Nucleus accumbens (tissue), 56 donors: ENCODE data around the gene PPP1R3G.
"Not testable (repeated sequence)": the region's sequence is repeated elsewhere in the genome, so short reads cannot be mapped to it uniquely, and the experiment has no call there.

Experiments
- DNase-seq, 56 donors: peaks; one replicate each; lab custom pipeline; 2025; lab: John Stamatoyannopoulos, UW

PPP1R3G gene

DNA sequence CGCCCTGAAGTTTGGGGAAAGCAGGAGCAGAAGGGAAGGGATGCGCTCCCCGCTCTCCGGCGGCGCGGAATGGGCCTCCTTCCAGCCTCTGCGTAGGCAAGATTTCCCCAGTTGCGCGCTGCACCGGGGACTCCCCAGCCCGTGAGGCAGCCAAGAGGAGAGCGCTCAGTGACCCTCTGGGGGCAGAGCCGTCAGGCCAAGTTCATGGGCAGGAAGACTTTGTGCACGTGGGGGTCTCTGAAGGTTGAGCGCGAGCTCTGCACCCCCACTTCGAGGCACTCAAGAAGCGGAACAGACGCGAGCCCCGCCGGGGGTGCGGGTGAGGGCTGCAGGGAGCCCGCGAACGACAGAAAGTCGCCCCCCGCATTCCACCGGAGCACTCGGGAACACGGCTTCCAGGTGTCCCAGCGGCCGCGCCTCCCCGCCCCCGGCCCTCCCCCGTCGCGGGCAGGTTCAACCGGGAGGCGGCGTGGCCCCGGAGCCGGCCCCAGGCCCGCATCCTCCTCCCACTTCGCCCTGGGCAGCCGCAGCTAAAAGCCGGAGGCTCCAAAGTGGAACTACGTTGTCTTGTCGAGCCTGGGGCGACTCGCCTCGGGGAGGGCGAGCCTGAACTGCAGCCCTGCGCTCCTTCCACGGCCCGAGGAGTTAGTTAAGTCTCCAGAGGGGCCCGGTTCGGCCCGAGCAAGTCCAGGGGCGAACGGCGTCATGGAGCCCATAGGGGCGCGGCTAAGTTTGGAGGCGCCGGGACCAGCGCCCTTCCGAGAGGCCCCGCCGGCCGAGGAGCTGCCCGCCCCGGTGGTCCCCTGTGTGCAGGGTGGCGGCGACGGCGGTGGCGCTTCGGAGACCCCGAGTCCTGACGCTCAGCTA, at the start of gene PPP1R3G:
TSS of gene PPP1R3G (plus strand) at position 561 of the 867 bp plus-strand sequence. CDS start at position 706, 145 bp downstream.
- peak in 11 of 56 donors; percentile 14 to 55 (median 40) for DNase-seq

- no peak for DNase-seq
Observed at GRCh38 chr6:5036269-5036668, 48.9 kb upstream of the PPP1R3G start.

GRCh38 chr6:5041955-5042354, 43.2 kb upstream of the PPP1R3G start:
- no peak for DNase-seq

GRCh38 chr6:5042436-5042835, 42.7 kb upstream of the PPP1R3G start:
- DNase-seq = no peak

DNA sequence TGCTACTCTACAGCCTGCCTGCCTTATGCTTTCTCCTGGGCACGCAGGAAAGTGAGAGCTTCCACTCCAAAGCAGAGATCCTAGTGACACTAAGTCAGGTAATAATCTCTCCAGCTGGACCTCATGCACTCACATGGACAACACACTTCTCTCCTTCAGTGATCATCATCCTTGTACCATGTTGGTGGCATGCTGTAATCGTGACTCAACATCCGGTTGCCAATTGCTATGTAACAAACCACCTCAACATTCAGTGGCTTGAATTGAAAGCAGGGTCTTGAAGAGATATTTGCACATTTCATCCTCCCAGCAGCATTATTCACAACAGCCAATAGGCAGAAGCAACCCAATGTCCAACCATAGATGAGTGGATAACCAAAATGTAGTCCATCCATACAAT, 40.3 kb upstream of the PPP1R3G start:
- DNase-seq = no peak

DNA sequence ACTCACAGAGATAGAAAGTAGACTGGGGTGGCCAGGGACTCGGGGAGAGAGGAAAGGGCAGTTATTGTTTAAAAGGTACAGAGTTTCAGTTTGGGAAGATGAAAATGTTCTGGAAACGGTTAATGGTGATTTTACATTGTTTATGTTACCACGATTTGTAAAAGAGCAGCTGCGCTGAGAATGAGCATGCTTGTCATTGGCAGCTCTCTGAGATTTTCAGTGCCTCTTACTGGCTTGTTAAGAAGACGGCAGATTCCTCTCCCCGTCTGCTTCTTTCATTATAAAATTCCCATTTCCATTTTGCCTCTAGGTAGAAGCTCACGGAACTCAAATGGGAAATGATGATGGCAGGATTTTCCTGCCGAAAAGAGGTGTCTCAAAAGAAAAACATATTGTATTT, 39.7 kb upstream of the PPP1R3G start:
- no peak for DNase-seq

DNA sequence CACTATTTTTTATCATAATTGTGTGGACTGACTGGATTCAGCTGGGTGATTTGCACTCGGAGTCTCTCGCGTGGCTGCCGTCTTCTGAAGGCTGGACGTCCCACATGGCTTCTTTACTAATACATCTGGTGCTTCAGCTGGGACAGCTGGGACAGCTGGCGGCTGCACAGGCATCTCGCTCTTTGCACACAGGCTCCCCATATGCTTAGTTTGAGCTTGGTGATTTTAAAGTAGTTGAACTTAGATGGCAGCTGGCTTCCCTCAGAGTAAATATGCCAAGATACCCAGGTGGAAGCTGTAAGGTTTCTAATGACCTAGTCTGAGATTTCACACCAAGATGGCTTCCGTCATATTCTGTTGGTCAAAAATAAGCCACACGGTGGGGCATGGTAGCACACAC, 38.7 kb upstream of the PPP1R3G start:
- DNase-seq = no peak

GRCh38 chr6:5050009-5050408, 35.1 kb upstream of the PPP1R3G start:
- DNase-seq = no peak

DNA sequence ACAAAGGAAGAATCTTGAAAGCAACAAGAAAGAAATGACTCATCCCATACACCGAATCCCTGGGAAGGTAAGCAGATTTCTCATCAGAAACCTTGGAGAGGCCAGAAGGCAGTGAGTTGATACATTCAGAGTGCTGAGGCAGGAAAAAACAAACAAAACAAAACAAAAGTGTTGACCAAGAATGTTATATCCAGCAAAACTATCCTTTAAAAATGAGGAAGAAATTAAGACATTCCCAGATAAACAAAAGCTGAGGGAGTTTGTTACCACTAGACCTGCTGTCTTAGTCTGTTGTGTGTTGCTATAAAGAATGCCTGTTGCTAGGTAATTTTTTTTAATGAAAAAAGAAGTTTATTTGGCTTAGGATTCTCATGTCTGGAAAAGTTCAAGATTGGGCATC, 33.7 kb upstream of the PPP1R3G start:
- DNase-seq = no peak

DNA sequence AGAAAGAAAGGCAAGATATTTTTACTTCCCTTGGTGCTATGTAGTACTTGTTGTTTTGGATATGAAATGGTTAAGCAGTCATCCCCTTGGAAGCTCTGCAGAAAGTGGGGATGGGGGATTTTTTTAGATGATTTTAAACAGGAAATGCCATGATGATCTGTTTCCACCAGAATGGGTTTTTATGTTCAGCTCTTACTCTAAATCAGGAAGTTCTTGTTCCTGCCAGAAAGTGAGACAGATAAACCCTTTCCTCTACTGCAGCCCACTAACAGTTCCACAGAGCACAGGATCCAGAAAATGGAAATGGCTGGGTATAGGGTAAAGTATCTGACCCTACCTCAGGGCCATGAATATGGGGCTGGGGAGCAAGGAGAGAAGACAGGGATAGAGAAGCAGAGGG, 32.1 kb upstream of the PPP1R3G start:
- no peak for DNase-seq

GRCh38 chr6:5053864-5054244, 31.3 kb upstream of the PPP1R3G start:
- DNase-seq = no peak

- no peak for DNase-seq
Observed at GRCh38 chr6:5054245-5054873, 30.8 kb upstream of the PPP1R3G start.

- DNase-seq = no peak
Observed at GRCh38 chr6:5055118-5055517, 30.0 kb upstream of the PPP1R3G start.

DNA sequence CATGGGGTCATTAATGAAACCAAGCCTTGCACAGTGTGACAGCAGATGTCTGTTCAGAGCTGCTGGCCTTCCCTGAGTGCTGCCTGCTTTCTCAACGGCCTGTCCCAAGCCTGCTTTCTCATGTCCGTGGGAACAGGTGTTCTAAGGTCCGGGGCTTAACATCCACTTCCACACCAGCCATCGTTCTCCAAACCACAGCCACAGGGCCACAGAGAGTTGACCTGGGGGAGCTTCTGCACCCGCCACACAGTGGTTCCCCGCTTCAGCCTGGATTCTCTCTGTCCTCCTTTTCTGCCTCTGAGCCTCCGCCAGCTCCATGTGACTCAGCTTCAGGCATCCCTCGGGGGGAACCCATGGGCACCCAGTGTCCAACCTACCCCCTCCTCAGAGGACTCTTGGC, 26.9 kb upstream of the PPP1R3G start:
- no peak for DNase-seq

DNA sequence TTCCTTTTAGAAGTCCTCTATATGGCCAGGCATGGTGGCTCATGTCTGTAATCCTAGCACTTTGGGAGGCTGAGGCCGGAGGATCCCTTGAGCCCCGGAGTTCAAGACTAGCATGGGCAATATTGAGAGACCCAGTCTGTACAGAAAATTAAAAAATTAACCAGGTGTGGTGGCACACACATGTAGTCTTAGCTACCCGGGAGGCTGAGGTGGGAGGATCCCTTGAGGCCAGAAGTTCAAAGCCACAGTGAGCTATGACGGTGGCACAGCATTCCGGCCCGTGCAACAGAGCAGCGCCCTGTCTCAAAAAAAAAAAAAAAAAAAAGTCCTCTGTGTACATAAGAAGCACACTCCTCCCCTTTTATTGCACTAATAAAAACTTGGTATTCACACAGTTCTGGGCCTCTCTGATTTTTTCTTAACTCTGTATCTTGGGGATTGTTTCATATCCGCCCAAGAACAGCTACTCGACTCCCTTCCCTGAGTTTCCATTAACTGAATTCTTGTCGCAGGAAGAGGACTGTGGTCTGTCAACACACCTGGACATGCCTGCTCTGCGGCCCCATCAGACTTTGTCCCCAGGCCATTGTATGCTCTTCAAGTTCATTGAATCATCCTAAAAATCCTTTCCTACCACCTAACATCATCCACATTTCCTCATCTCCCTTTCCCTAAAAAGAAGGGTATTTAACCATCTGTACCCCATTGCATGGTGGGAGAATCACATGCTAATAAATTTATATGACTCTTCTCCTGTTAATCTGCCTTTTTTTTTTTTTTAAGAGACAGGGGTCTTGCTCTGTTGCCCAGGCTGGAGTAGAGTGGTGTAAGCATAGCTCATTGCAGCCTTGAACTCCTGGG, 25.9 kb upstream of the PPP1R3G start:
- DNase-seq = no peak

DNA sequence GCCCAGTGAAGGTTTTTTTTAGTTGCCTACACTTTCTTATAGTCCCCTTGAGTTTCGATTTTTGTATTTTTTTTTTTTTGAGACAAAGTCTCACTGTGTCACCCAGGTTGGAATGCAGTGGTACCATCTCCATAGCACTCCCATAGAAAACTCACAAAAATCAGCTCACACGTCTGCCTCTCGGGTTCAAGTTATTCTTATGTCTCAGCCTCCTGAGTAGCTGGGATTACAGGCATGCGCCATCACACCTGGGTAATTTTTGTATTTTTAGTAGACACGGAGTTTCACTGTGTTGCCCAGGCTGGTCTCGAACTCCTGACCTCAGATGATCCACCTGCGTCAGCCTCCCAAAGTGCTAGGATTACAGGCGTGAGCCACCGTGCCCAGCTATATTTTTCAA, 24.7 kb upstream of the PPP1R3G start:
- DNase-seq = not testable (repeated sequence)

- DNase-seq = no peak
Observed at GRCh38 chr6:5061152-5061551, 24.0 kb upstream of the PPP1R3G start.

- no peak for DNase-seq
Observed at GRCh38 chr6:5063617-5064016, 21.5 kb upstream of the PPP1R3G start.

- DNase-seq = no peak
Observed at GRCh38 chr6:5066456-5067093, 18.6 kb upstream of the PPP1R3G start.

DNA sequence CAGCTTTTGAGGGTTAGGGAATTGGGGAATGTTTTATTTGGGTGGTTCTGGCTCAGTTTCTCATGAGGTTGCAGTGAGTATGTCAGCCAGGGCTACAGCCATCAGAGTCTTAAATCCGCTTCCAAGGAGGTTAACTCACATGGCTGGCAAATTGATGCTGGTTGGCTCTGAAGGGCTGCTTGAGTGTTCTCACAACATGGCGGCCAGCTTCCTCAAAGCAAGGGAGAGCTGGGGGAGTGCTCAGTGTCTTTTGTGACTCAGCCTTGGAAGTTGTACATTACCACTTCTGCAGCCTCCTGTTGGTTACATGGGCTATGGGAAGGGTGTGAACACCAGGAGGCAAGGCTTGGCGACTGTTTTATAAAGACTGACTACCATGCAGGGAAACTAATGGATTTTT, 17.8 kb upstream of the PPP1R3G start:
- DNase-seq = no peak
